Uterus (tissue), 4 donors: ENCODE measurements around the gene CNTD1. TPM values are rescaled to one million over a fixed set of nuclear protein-coding genes. Genes with fewer than 3 reads are reported as not detected.

Experiments used
- DNase-seq, 2 donors: peaks; one replicate each; pipeline ENCODE4 v3.0.0-alpha.2; 2019 to 2020
- H3K27ac ChIP-seq, 2 donors: fragments of 200-600 bp; sonication (generic); 1 replicate in 1 of 2; 2 replicates in 1 of 2; pipeline ENCODE4 v1.5.1; 2016 to 2018
- H3K27me3 ChIP-seq, 2 donors: fragments of 200-600 bp; sonication (generic); one replicate each; pipeline ENCODE4 v1.5.1; 2018 to 2019; ENCODE audit warnings: control low read depth in 1 of 2
- H3K36me3 ChIP-seq, 2 donors: fragments of 200-600 bp; sonication (generic); one replicate each; pipeline ENCODE4 v1.5.1; 2019; ENCODE audit warnings: control low read depth in 1 of 2
- H3K4me1 ChIP-seq, 2 donors: fragments of 200-600 bp; sonication (generic); one replicate each; pipeline ENCODE4 v1.5.1; 2018 to 2019; ENCODE audit warnings: control low read depth in 1 of 2
- H3K4me3 ChIP-seq, 2 donors: fragments of 200-600 bp; sonication (generic); 1 replicate in 1 of 2; 2 replicates in 1 of 2; pipeline ENCODE4 v1.5.1; 2018 to 2019; ENCODE audit warnings: mild to moderate bottlenecking in 1 of 2
- H3K9me3 ChIP-seq, 2 donors: fragments of 200-600 bp; sonication (generic); one replicate each; pipeline ENCODE4 v1.5.1; 2019; ENCODE audit warnings: control low read depth in 1 of 2
- CTCF ChIP-seq, 4 experiments: fragments of 200-600 bp in 2 of 4; fragments of 450-650 bp in 2 of 4; sonication (generic) in 2 of 4; IDR thresholded peaks; one replicate each; pipeline ENCODE4 v1.5.1; 2016 to 2019; ENCODE audit warnings: antibody characterized with exemption in 4 of 4, mild to moderate bottlenecking in 2 of 4, moderate library complexity in 1 of 4
- POLR2A ChIP-seq, 2 donors: fragments of 450-650 bp; IDR thresholded peaks; one replicate each; pipeline ENCODE4 v1.6.1; 2016; ENCODE audit warnings: antibody characterized with exemption in 2 of 2, mild to moderate bottlenecking in 1 of 2, moderate library complexity in 1 of 2
- intact Hi-C: fragments of 100-400 bp; cut with DNase I; formaldehyde crosslinking; loops from one replicate; pipeline ENCODE4 v1.15.1; 2023; ENCODE audit warnings: low total_unique reads
- total RNA-seq, 4 donors: library from RNA; depleted of rRNA in 3 of 4; stranded (reverse); fragments of >200 nt in 3 of 4; gene quantifications; one replicate each; pipeline versions ENCODE4 v1.1.0 to v1.2.4, GENCODE V29; 2014 to 2023
- donor health status: DM: yes; HTN: yes; CAD: no.

The CNTD1 gene
- total RNA-seq, 4 donors from 2014 or later: 0.69 to 1.2 TPM; not detected in 2

GRCh38 chr17:42832213-42832933 lies 33.7 kb downstream of the CNTD1 start:
- Histone ChIP-seq H3K27ac (peak overlapping the region; percentile 77 to 82), H3K27me3 (no peaks in the 10 kb centered on the region), H3K36me3 (no peaks in the 10 kb centered on the region), H3K4me3 (peak overlapping the region; percentile 61 to 89), H3K4me1 (no peaks in the 10 kb centered on the region), H3K9me3 (no peaks in the 10 kb centered on the region)
- intact Hi-C loops: no loop called here
- TF ChIP-seq POLR2A (IDR thresholded peaks at IDR 0.05) (no peak), CTCF (IDR thresholded peaks at IDR 0.05) (no peak)
- no peak for DNase-seq

GRCh38 chr17:42832934-42833766 lies 34.5 kb downstream of the CNTD1 start, which contains the start of gene PSME3:
Gene PSME3 (plus strand): TSS chr17:42833397. CDS start chr17:42833632, 235 bp downstream.
- Histone ChIP-seq H3K4me3 (peak within 1 kb of the TSS; percentile 61 to 89), H3K4me1 (no peaks in the 10 kb centered on the region), H3K27me3 (no peaks in the 10 kb centered on the region), H3K9me3 (no peaks in the 10 kb centered on the region), H3K36me3 (no peaks in the 10 kb centered on the region), H3K27ac (peak within 1 kb of the TSS; percentile 77 to 82)
- intact Hi-C loops: no loop called here
- DNase-seq: peak; percentile 86 to 87
- TF ChIP-seq POLR2A (IDR thresholded peaks at IDR 0.05): peak; percentile 77 to 92
- peak in 1 of 4 experiments; percentile 28 for TF ChIP-seq CTCF (IDR thresholded peaks at IDR 0.05)

GRCh38 chr17:42833767-42834422 lies 35.2 kb downstream of the CNTD1 start:
- H3K27ac ChIP-seq: peak overlapping the region; percentile 77 to 82
- DNase-seq: no peak
- H3K4me3 ChIP-seq: peak overlapping the region; percentile 61 to 89
- H3K27me3 ChIP-seq: no peaks in the 10 kb centered on the region
- no peaks in the 10 kb centered on the region for H3K9me3 ChIP-seq
- TF ChIP-seq CTCF (IDR thresholded peaks at IDR 0.05) (no peak), POLR2A (IDR thresholded peaks at IDR 0.05) (no peak)
- no peaks in the 10 kb centered on the region for H3K4me1 ChIP-seq
- intact Hi-C loops: no loop called here
- no peaks in the 10 kb centered on the region for H3K36me3 ChIP-seq

- intact Hi-C loops: no loop called here
- H3K4me3 ChIP-seq: no peak overlapping the region
- H3K4me1 ChIP-seq: no peaks in the 10 kb centered on the region
- no peak overlapping the region for H3K27ac ChIP-seq
- no peak for TF ChIP-seq CTCF (IDR thresholded peaks at IDR 0.05)
- no peak for TF ChIP-seq POLR2A (IDR thresholded peaks at IDR 0.05)
- no peaks in the 10 kb centered on the region for H3K9me3 ChIP-seq
- H3K36me3 ChIP-seq: no peaks in the 10 kb centered on the region
- H3K27me3 ChIP-seq: no peaks in the 10 kb centered on the region
- DNase-seq: no peak
Measured at GRCh38 chr17:42835732-42836131, 37.1 kb downstream of the CNTD1 start.
